Right cardiac atrium (tissue), 5 donors: ENCODE results near the gene S100B. TPM values are rescaled to one million over a fixed set of nuclear protein-coding genes. Genes with fewer than 3 reads are reported as not detected.
A peak's percentile ranks its signal among the peaks of the same experiment; 100 is the strongest.

Experiments used
- ATAC-seq, 2 donors: fragments of 200-7000 bp; cut with Tn5 transposase; one replicate each; pipeline versions ENCODE4 v1.8.0 to v1.9.1; 2020; ENCODE audit warnings: moderate library complexity in 2 of 2, mild to moderate bottlenecking in 1 of 2
- DNase-seq, 3 donors: peaks; one replicate each; pipeline ENCODE4 v3.0.0-alpha.2; 2020
- H3K27ac ChIP-seq: one replicate; pipeline ENCODE4 v1.5.1; 2013; ENCODE audit warnings: mild to moderate bottlenecking, low read length, control low read depth, moderate library complexity
- H3K27me3 ChIP-seq: one replicate; pipeline ENCODE4 v1.6.1; 2013; ENCODE audit not compliant: control insufficient read depth, insufficient read depth
- H3K4me1 ChIP-seq: one replicate; pipeline ENCODE4 v1.6.1; 2013; ENCODE audit warnings: low read length; ENCODE audit not compliant: control insufficient read depth, insufficient read depth
- H3K4me3 ChIP-seq: one replicate; pipeline ENCODE4 v1.5.1; 2013; ENCODE audit warnings: low read length, control low read depth
- H3K9me3 ChIP-seq: one replicate; pipeline ENCODE4 v1.6.1; 2013; ENCODE audit warnings: low read length; ENCODE audit not compliant: control insufficient read depth
- WGBS: extraction: QIAGEN DNeasy Blood & Tissue Kit; methylation state at CpG from one replicate; pipeline ENCODE4 v1.1.7; 2013; 5-methylcytosine and 5-hydroxymethylcytosine counted together
- intact Hi-C, 4 donors: fragments of 100-400 bp; cut with DNase I; formaldehyde crosslinking; loops; one replicate each; pipeline versions ENCODE4 v1.11.0 to v1.14.0; 2022 to 2023
- long read RNA-seq, 4 donors: library from polyadenylated mRNA; unstranded; transcript quantifications; one replicate each; pipeline ENCODE4 v2.0.0, GENCODE V29; 2020 to 2021
- polyA plus RNA-seq: library from polyadenylated mRNA; stranded (reverse); fragments of 200-250 nt; gene quantifications from one replicate; pipeline ENCODE4 v1.2.3, GENCODE V29; 2013
- total RNA-seq, 4 donors: library from RNA; stranded (reverse); fragmentation: NEBNext Ultra II Directional; extraction: Animal tissue kit (Norgen Biotek cat#: 25700); gene quantifications; one replicate each; pipeline ENCODE4 v1.2.1, GENCODE V29; 2021
- donor health status: healthy with polysubstance abuse.
- donor health status: DM: no; HTN: yes; CAD: no.
- donor health status: DM: no; HTN: no; CAD: no.
- donor health status: DM: no; HTN: yes; CAD: no; lungs with severe emphysema.
- donor health status: DM: yes; HTN: yes; CAD: no.

S100B gene
- total RNA-seq (10 to 100 TPM in 2 of 4 donors, 1 to 10 TPM in 2; 7.1 to 12.0 (median 9.8) TPM), polyA plus RNA-seq (36.3 TPM)
- long read RNA-seq, donor 1, transcript S100B-201 (3 exons, 877 nt), result major isoform, 5 of 6 reads
- long read RNA-seq, donor 1, partial matches to known transcripts, result 0 of 6 reads
- long read RNA-seq, donor 1, other reads (novel, unspliced or antisense), result 0 of 6 reads
- long read RNA-seq, donor 2, transcript S100B-201 (3 exons, 877 nt), result major isoform, 8 of 8 reads
- long read RNA-seq, donor 2, partial matches to known transcripts, result 0 of 8 reads
- long read RNA-seq, donor 2, other reads (novel, unspliced or antisense), result 0 of 8 reads
- long read RNA-seq, donor 3, partial matches to known transcripts, result 0 of 1 reads
- long read RNA-seq, donor 3, other reads (novel, unspliced or antisense), result 1 of 1 reads
- long read RNA-seq, donor 4, partial matches to known transcripts, result 0 of 2 reads
- long read RNA-seq, donor 4, other reads (novel, unspliced or antisense), result 0 of 2 reads

- Histone ChIP-seq H3K27me3 (no peaks in the 10 kb centered on the region), H3K27ac (no peak within 1 kb of the TSS), H3K4me3 (no peak within 1 kb of the TSS), H3K9me3 (no peaks in the 10 kb centered on the region), H3K4me1 (no peaks in the 10 kb centered on the region)
- DNase-seq (peak in 2 of 3 donors; percentile 53 to 68), ATAC-seq (peak; percentile 63 to 64)
- 65% methylated on average over 15 of the region's 15 CpGs for WGBS
- intact Hi-C loops, result no loop called here
Observed at GRCh38 chr21:46604975-46605766, at the start of gene S100B. Gene S100B, minus strand, starts transcription at chr21:46605082. Its CDS starts 2,667 bp downstream, at chr21:46602415.

- H3K27me3 ChIP-seq, result no peaks in the 10 kb centered on the region
- WGBS, result 93% methylated on average over 7 of the region's 7 CpGs
- no peak overlapping the region for H3K27ac ChIP-seq
- ATAC-seq (peak; percentile 32 to 36), DNase-seq (no peak)
- no peaks in the 10 kb centered on the region for H3K9me3 ChIP-seq
- intact Hi-C loops, result no loop called here
- H3K4me1 ChIP-seq, result no peaks in the 10 kb centered on the region
- H3K4me3 ChIP-seq, result no peak overlapping the region
Observed at GRCh38 chr21:46651121-46651520, 46.2 kb upstream of the S100B start.

GRCh38 chr21:46650476-46651098 lies 45.7 kb upstream of the S100B start:
- H3K9me3 ChIP-seq, result no peaks in the 10 kb centered on the region
- WGBS, result 70% methylated on average over 14 of the region's 14 CpGs
- ATAC-seq (peak; percentile 67 to 72), DNase-seq (peak in 2 of 3 donors; percentile 58 to 74)
- H3K27ac ChIP-seq, result no peak overlapping the region
- no peaks in the 10 kb centered on the region for H3K4me1 ChIP-seq
- no peak overlapping the region for H3K4me3 ChIP-seq
- H3K27me3 ChIP-seq, result no peaks in the 10 kb centered on the region
- intact Hi-C loops, result no loop called here

GRCh38 chr21:46649356-46649755 lies 44.5 kb upstream of the S100B start:
- H3K27me3 ChIP-seq, result no peaks in the 10 kb centered on the region
- ATAC-seq, result no peak
- WGBS, result 96% methylated on average over 19 of the region's 19 CpGs

GRCh38 chr21:46648539-46648938 lies 43.7 kb upstream of the S100B start:
- Histone ChIP-seq H3K4me1 (no peaks in the 10 kb centered on the region), H3K9me3 (no peaks in the 10 kb centered on the region), H3K4me3 (no peak overlapping the region), H3K27me3 (no peaks in the 10 kb centered on the region), H3K27ac (no peak overlapping the region)
- ATAC-seq, result no peak
- no peak for DNase-seq
- 95% methylated on average over 27 of the region's 27 CpGs for WGBS
- intact Hi-C loops, result no loop called here

More at GRCh38 chr21:46649356-46649755, 44.5 kb upstream of the S100B start:
- intact Hi-C loops, result no loop called here
- no peak overlapping the region for H3K27ac ChIP-seq
- DNase-seq, result no peak
- H3K4me1 ChIP-seq, result no peaks in the 10 kb centered on the region
- H3K9me3 ChIP-seq, result no peaks in the 10 kb centered on the region
- no peak overlapping the region for H3K4me3 ChIP-seq

- 96% methylated on average over 9 of the region's 9 CpGs for WGBS
- H3K4me1 ChIP-seq, result no peaks in the 10 kb centered on the region
- no peaks in the 10 kb centered on the region for H3K9me3 ChIP-seq
- H3K27me3 ChIP-seq, result no peaks in the 10 kb centered on the region
- H3K4me3 ChIP-seq, result no peak overlapping the region
- DNase-seq, result no peak
- intact Hi-C loops, result no loop called here
- H3K27ac ChIP-seq, result no peak overlapping the region
- no peak for ATAC-seq
Observed at GRCh38 chr21:46646541-46647154, 41.8 kb upstream of the S100B start.

GRCh38 chr21:46645840-46646239 lies 41.0 kb upstream of the S100B start:
- ATAC-seq (no peak), DNase-seq (no peak)
- Histone ChIP-seq H3K27me3 (no peaks in the 10 kb centered on the region), H3K9me3 (no peaks in the 10 kb centered on the region), H3K4me1 (no peaks in the 10 kb centered on the region), H3K4me3 (no peak overlapping the region), H3K27ac (no peak overlapping the region)
- 95% methylated on average over 5 of the region's 5 CpGs for WGBS
- intact Hi-C loops, result no loop called here

GRCh38 chr21:46643379-46644177 lies 38.7 kb upstream of the S100B start:
- no peak for ATAC-seq
- H3K27me3 ChIP-seq, result no peaks in the 10 kb centered on the region
- no peak overlapping the region for H3K4me3 ChIP-seq
- no peaks in the 10 kb centered on the region for H3K4me1 ChIP-seq
- no peak overlapping the region for H3K27ac ChIP-seq
- 81% methylated on average over 12 of the region's 12 CpGs for WGBS
- DNase-seq, result no peak
- no peaks in the 10 kb centered on the region for H3K9me3 ChIP-seq
- intact Hi-C loops, result no loop called here

- Histone ChIP-seq H3K4me1 (peaks cover 3% of the 10 kb centered on the region), H3K27me3 (no peaks in the 10 kb centered on the region), H3K27ac (no peak overlapping the region), H3K4me3 (no peak overlapping the region), H3K9me3 (no peaks in the 10 kb centered on the region)
- ATAC-seq (peak; percentile 52 to 55), DNase-seq (no peak)
- WGBS, result 85% methylated on average over 8 of the region's 8 CpGs
- intact Hi-C loops, result no loop called here
Observed at GRCh38 chr21:46641656-46642055, 36.8 kb upstream of the S100B start.
